HAP-1 (cell line): ENCODE measurements around the gene MARCHF3.
A peak's percentile ranks its signal among the peaks of the same experiment; 100 is the strongest.
"Not testable (repeated sequence)": the region's sequence is repeated elsewhere in the genome, so short reads cannot be mapped to it uniquely, and the experiment has no call there.

Source experiments
- DNase-seq, 2 experiments: peaks; one replicate each; pipeline ENCODE4 v3.0.0-alpha.2; 2016 to 2020; ENCODE audit warnings: low spot score in 2 of 2
- H3K27me3 ChIP-seq: fragments of 250-450 bp; sonication (Bioruptor Pico); 2 replicates; pipeline ENCODE4 v1.5.1; 2020; ENCODE audit warnings: low read depth, mild to moderate bottlenecking, moderate library complexity
- H3K36me3 ChIP-seq: fragments of 250-450 bp; sonication (Bioruptor Pico); replicated peaks from 2 replicates; pipeline ENCODE4 v1.5.1; 2020; ENCODE audit warnings: mild to moderate bottlenecking
- H3K4me1 ChIP-seq: fragments of 250-450 bp; sonication (Bioruptor Pico); 2 replicates; pipeline ENCODE4 v1.5.1; 2020; ENCODE audit warnings: mild to moderate bottlenecking
- H3K4me3 ChIP-seq: fragments of 250-450 bp; sonication (Bioruptor Pico); 2 replicates; pipeline ENCODE4 v1.5.1; 2020; ENCODE audit warnings: mild to moderate bottlenecking, moderate library complexity
- H3K9me3 ChIP-seq: fragments of 250-450 bp; sonication (Bioruptor Pico); 2 replicates; pipeline ENCODE4 v1.5.1; 2020; ENCODE audit warnings: mild to moderate bottlenecking, moderate library complexity
- in situ Hi-C: fragments of 300-500 bp; cut with MboI; formaldehyde crosslinking; loops from 3 replicates; pipeline ENCODE4 v1.14.3; 2020; ENCODE audit warnings: low sequenced_read_pairs, inconsistent platforms, mixed read lengths

The MARCHF3 gene

GRCh38 chr5:126864042-126864688 lies 166.2 kb downstream of the MARCHF3 start:
- Histone ChIP-seq H3K27me3 (no peaks in the 10 kb centered on the region), H3K4me3 (no peak overlapping the region), H3K4me1 (no peaks in the 10 kb centered on the region), H3K36me3 (no peaks in the 10 kb centered on the region), H3K9me3 (no peaks in the 10 kb centered on the region)
- in situ Hi-C loops = no loop called here
- peak in 1 of 2 experiments; percentile 31 for DNase-seq

- no peaks in the 10 kb centered on the region for H3K36me3 ChIP-seq
- no peak overlapping the region for H3K4me3 ChIP-seq
- no peaks in the 10 kb centered on the region for H3K9me3 ChIP-seq
- H3K27me3 ChIP-seq = no peaks in the 10 kb centered on the region
- in situ Hi-C loops = no loop called here
- no peak for DNase-seq
- H3K4me1 ChIP-seq = no peaks in the 10 kb centered on the region
These were observed 167.0 kb downstream of the MARCHF3 start for GRCh38 chr5:126863402-126863801.

GRCh38 chr5:126858441-126858840 lies 171.9 kb downstream of the MARCHF3 start:
- DNase-seq = no peak
- Histone ChIP-seq H3K4me3 (no peak overlapping the region), H3K27me3 (no peaks in the 10 kb centered on the region), H3K9me3 (no peaks in the 10 kb centered on the region), H3K4me1 (no peaks in the 10 kb centered on the region), H3K36me3 (no peaks in the 10 kb centered on the region)
- in situ Hi-C loops = no loop called here

GRCh38 chr5:126857472-126858410 lies 172.6 kb downstream of the MARCHF3 start:
- no peak overlapping the region for H3K4me3 ChIP-seq

GRCh38 chr5:126855266-126855665 lies 175.1 kb downstream of the MARCHF3 start:
- Histone ChIP-seq H3K27me3 (no peaks in the 10 kb centered on the region), H3K9me3 (no peaks in the 10 kb centered on the region), H3K36me3 (no peaks in the 10 kb centered on the region), H3K4me1 (no peaks in the 10 kb centered on the region), H3K4me3 (no peak overlapping the region)
- in situ Hi-C loops = no loop called here
- DNase-seq = no peak

More at GRCh38 chr5:126857472-126858410, 172.6 kb downstream of the MARCHF3 start:
- in situ Hi-C loops = no loop called here
- no peak for DNase-seq
- Histone ChIP-seq H3K36me3 (no peaks in the 10 kb centered on the region), H3K27me3 (no peaks in the 10 kb centered on the region), H3K9me3 (no peaks in the 10 kb centered on the region), H3K4me1 (no peaks in the 10 kb centered on the region)

- Histone ChIP-seq H3K9me3 (no peaks in the 10 kb centered on the region), H3K4me3 (no peak overlapping the region), H3K27me3 (no peaks in the 10 kb centered on the region), H3K4me1 (no peaks in the 10 kb centered on the region), H3K36me3 (no peaks in the 10 kb centered on the region)
- in situ Hi-C loops = no loop called here
- no peak for DNase-seq
These were observed 175.7 kb downstream of the MARCHF3 start for GRCh38 chr5:126854526-126855110.

GRCh38 chr5:126853541-126854307 lies 176.6 kb downstream of the MARCHF3 start:
- H3K36me3 ChIP-seq, in situ Hi-C loops, H3K4me3 ChIP-seq, H3K4me1 ChIP-seq, H3K27me3 ChIP-seq, H3K9me3 ChIP-seq, DNase-seq: not testable (repeated sequence)

- no peaks in the 10 kb centered on the region for H3K36me3 ChIP-seq
- no peak overlapping the region for H3K4me3 ChIP-seq
- in situ Hi-C loops = no loop called here
- H3K9me3 ChIP-seq = no peaks in the 10 kb centered on the region
- no peak for DNase-seq
- no peaks in the 10 kb centered on the region for H3K4me1 ChIP-seq
- H3K27me3 ChIP-seq = no peaks in the 10 kb centered on the region
These were observed 177.5 kb downstream of the MARCHF3 start for GRCh38 chr5:126852841-126853271.

GRCh38 chr5:126852091-126852571 lies 178.2 kb downstream of the MARCHF3 start:
- Histone ChIP-seq H3K4me3 (no peak overlapping the region), H3K9me3 (no peaks in the 10 kb centered on the region), H3K27me3 (no peaks in the 10 kb centered on the region), H3K36me3 (no peaks in the 10 kb centered on the region), H3K4me1 (no peaks in the 10 kb centered on the region)
- in situ Hi-C loops = no loop called here
- no peak for DNase-seq

- in situ Hi-C loops = no loop called here
- H3K4me1 ChIP-seq = no peaks in the 10 kb centered on the region
- no peaks in the 10 kb centered on the region for H3K27me3 ChIP-seq
- no peak overlapping the region for H3K4me3 ChIP-seq
- H3K9me3 ChIP-seq = no peaks in the 10 kb centered on the region
- H3K36me3 ChIP-seq = no peaks in the 10 kb centered on the region
- DNase-seq = no peak
These were observed 178.8 kb downstream of the MARCHF3 start for GRCh38 chr5:126851501-126852011.

- in situ Hi-C loops = no loop called here
- H3K4me1 ChIP-seq = no peaks in the 10 kb centered on the region
- H3K4me3 ChIP-seq = no peak overlapping the region
- no peaks in the 10 kb centered on the region for H3K9me3 ChIP-seq
- H3K27me3 ChIP-seq = no peaks in the 10 kb centered on the region
- DNase-seq = no peak
- no peaks in the 10 kb centered on the region for H3K36me3 ChIP-seq
These were observed 181.2 kb downstream of the MARCHF3 start for GRCh38 chr5:126849101-126849678.

- Histone ChIP-seq H3K9me3 (no peaks in the 10 kb centered on the region), H3K27me3 (no peaks in the 10 kb centered on the region), H3K4me3 (no peak overlapping the region), H3K4me1 (no peaks in the 10 kb centered on the region), H3K36me3 (no peaks in the 10 kb centered on the region)
- in situ Hi-C loops = no loop called here
- DNase-seq = no peak
These were observed 182.1 kb downstream of the MARCHF3 start for GRCh38 chr5:126848253-126848652.

GRCh38 chr5:126847826-126848251 lies 182.5 kb downstream of the MARCHF3 start:
- in situ Hi-C loops = no loop called here
- no peak overlapping the region for H3K4me3 ChIP-seq
- H3K4me1 ChIP-seq = no peaks in the 10 kb centered on the region
- H3K27me3 ChIP-seq = no peaks in the 10 kb centered on the region
- no peak for DNase-seq
- no peaks in the 10 kb centered on the region for H3K9me3 ChIP-seq
- H3K36me3 ChIP-seq = no peaks in the 10 kb centered on the region
